ENCODE measurements around the gene HTR2B.
"Not testable (repeated sequence)": the region's sequence is repeated elsewhere in the genome, so short reads cannot be mapped to it uniquely, and the experiment has no call there.

The HTR2B gene

DNA sequence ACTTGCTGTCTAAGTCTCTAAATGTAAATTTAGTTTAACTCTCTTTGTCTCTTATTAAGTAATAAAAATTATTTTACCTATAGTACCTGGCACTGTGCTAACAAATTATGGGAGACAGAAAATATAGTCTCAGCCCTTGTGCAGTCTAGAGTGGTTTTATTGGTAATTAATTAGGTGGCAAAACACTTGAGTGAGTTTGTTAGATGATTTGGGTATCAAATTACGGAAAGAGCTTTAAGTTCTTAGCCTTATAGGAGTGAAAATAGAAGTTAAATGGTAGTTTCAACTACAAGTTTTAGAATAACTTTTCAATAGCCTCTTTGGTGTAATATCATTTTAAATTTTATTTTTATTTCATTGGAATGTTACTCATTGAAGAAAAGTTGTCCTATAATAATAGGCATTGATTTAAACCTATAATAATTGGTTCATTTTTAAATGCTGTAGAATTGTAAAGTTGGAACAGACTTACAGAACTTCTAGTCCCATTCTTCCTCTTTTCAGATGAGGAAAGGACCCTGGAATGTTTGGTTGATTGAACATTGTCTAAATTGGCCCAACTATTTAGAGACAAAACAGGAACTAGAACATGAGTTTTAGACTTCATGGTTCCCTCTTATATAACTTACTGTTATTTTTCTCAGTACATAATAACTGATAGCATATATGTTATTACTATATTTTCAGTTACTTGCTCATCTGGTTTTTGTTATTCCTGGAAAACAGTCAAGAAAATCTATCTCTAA lies 10.2 kb upstream of the HTR2B start:
- no peak overlapping the region for H3K4me3 ChIP-seq (ENCODE audit: low read depth, low read length)

- H3K4me3 ChIP-seq (ENCODE audit: low read depth, low read length) = no peak overlapping the region
These were observed 8.7 kb upstream of the HTR2B start for GRCh38 chr2:231133365-231134099.

DNA sequence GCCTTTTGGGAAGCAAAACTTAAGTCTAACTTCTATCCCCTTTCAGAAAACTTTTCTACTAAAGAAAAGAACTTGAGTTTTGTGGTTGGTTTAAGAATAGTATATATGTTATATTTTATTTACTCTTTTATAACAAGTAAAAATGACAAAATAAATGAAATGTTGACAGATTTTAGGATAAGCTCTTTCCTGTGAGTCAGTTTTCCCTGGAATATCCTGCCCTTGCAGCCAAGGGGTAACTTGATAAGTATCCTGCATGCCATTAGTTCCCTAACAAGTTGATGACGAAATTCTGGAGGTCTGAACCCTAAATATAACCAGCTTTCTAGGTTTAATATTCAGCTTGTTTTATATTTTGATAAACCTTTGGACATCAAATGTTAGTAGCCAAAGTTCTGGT lies 7.3 kb upstream of the HTR2B start:
- H3K4me3 ChIP-seq (ENCODE audit: low read depth, low read length) = no peak overlapping the region

DNA sequence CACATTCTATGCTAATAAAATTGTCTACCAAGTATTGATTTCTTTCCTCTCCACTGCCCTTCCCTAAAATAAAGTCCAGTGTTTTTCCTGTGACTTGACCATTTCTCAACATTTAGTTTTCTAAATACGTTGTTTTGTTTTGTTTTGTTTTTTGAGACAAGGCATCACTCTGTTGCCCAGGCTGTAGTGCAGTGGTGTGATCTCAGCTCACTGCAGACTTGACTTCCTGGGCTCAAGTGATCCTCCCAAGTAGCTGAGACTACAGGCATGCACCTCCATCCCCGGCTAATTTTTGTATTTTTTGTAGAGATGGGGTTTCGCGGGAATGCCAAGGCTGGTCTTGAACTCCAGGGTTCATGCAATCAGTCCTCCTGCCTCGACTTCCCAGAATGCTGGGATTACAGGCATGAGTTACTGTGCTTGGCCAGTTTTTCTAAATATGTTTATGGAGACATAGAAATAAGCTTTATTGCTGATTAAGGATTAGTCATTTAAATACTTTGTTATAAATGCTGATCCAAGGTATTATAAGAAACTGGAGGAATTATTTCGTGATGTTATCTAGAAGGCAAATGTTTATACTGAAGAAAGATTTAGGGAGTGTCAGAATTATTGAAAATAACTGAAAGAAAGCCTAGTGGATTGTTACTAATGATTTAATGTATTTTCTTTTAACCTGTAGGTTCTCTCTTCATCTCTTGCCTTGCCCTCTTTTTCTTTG lies 5.7 kb upstream of the HTR2B start:
- H3K4me3 ChIP-seq (ENCODE audit: low read depth, low read length) = no peak overlapping the region

DNA sequence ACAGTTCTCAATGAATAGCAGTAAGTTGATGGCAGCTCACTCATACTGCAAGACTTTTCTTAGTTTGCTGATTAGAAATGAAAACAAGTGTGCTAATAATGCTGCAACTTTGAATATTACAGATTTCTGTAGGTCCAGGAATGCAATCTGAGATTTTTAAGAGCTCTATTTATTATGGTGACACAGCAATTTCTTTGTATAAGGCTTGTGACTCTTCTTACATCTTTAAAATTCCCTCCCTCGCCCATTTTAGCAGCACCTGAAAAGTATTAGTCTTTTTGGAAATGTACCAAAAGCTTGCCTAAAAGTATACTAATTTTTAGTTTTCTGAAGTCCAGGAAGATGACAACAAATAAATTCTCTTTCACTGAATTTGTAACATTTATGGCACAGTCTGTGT lies 4.4 kb upstream of the HTR2B start:
- no peak overlapping the region for H3K4me3 ChIP-seq (ENCODE audit: low read depth, low read length)

- no peak overlapping the region for H3K4me3 ChIP-seq (ENCODE audit: low read depth, low read length)
These were observed 3.7 kb upstream of the HTR2B start for GRCh38 chr2:231128541-231128940.

GRCh38 chr2:231127936-231128335 lies 3.1 kb upstream of the HTR2B start:
- H3K4me3 ChIP-seq (ENCODE audit: low read depth, low read length) = no peak overlapping the region

DNA sequence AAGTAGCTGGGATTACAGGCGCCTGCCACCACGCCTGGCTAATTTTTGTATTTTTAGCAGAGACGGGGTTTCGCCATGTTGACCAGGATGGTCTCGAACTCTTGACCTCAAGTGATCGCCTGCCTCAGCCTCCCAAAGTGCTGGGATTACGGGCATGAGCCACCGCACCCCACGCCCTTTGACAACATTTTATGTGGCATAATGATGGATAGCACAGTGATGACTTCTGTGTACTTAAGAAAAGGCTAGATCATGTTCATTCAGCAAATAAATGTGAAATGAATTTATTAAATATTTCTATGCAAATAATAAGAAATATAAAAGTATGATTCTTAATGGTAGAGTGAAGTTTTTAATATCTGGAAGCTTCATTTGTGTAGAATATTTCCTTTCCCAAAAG lies 2.6 kb upstream of the HTR2B start:
- H3K4me3 ChIP-seq (ENCODE audit: low read depth, low read length) = no peak overlapping the region

DNA sequence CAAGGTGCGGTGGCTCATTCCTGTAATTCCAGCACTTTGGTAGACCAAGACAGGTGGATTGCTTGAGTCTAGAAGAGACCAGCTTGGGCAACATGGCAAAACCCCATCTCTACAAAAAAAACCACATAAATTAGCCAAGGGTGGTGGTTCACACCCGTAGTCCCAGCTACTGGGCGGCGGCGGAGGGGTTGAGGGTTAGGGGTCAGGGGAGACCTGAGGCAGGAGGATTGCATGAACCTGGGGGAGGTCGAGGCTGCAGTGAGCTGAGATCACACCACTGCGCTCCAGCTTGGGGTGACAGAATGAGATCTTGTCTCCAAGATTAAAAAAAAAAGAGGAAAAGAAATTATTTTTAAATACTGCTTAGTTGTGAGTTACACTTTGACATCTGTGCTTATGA lies 1.3 kb upstream of the HTR2B start:
- no peak overlapping the region for H3K4me3 ChIP-seq (ENCODE audit: low read depth, low read length)

- H3K4me3 ChIP-seq (ENCODE audit: low read depth, low read length) = no peak overlapping the region
These were observed 1.4 kb downstream of the HTR2B start for GRCh38 chr2:231123362-231123898.

DNA sequence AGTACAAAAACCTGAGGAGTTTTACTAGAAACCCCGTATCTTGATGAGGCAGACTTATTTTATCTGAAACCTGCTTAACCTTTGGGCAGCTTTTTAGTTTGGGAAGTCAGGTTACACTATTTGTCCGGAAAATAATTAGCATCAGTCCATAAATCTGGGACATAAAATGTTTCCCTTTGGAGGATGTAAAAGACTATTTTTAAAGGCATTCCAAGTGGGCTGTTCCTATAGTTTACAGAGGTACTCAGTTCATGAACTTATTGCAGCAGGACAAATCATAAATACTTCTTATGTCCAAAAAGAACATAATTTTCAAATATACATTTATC lies 6.3 kb downstream of the HTR2B start:
- H3K4me3 ChIP-seq (ENCODE audit: low read depth, low read length) = no peak overlapping the region

GRCh38 chr2:231117922-231118613 lies 6.8 kb downstream of the HTR2B start:
- no peak overlapping the region for H3K4me3 ChIP-seq (ENCODE audit: low read depth, low read length)

- no peak overlapping the region for H3K4me3 ChIP-seq (ENCODE audit: low read depth, low read length)
These were observed 7.7 kb downstream of the HTR2B start for GRCh38 chr2:231117148-231117547.

GRCh38 chr2:231115651-231116050 lies 9.2 kb downstream of the HTR2B start:
- no peak overlapping the region for H3K4me3 ChIP-seq (ENCODE audit: low read depth, low read length)

DNA sequence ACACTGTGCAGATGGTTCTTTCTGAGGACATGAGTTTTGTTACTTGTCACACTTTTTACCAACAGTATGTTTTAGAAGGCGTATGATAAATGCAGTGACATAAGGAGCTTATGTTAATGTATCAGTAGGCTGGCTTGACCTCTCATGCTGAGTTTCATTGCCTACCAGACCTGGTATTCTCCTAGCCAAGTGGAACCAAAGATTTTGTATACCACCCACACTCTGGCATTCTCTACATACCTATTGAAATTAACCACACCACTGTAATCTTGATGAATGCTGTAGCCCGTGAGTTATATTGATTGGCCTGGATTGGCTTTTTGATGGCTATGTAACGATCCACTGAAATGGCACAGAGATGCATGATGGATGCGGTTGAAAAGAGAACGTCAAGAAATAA lies 11.4 kb downstream of the HTR2B start:
- no peak overlapping the region for H3K4me3 ChIP-seq (ENCODE audit: low read depth, low read length)

DNA sequence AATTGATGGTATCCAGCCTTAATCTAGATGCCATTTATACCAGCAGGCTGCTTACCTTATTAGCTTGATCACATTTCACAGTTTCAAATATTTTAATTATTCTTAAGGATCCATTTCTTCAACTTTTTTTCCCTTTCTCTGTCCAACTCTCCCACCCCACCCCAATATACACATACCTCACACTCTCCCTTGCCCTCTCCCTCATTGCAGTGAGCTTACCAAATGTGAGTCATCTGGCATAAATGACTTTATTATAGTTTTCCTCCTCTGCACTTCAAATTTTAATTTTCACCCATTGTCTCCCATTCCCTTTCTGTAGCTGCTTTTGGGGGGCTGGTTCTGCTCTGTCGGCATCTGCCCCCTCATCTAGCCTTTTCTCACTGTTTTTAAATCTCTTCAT lies 12.9 kb downstream of the HTR2B start:
- no peak overlapping the region for H3K4me3 ChIP-seq (ENCODE audit: low read depth, low read length)

DNA sequence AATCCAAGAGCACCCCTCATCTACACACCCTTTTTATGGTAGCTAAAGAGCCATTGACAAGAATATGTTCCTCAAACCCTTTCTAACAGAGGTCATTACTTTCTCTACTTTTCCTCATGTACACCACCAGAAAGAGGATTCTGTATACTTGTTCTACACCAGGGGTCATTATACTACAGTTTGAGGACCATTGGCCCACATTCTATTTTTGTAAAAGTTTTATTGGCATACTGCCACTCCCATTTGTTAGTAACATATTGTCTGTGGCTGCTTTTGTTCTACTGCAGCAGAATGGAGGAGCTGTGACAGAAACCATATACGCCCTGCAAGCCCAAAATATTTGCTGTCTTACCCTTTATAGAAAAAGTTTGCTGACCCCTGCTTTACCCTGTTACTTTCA lies 14.3 kb downstream of the HTR2B start:
- H3K4me3 ChIP-seq (ENCODE audit: low read depth, low read length) = no peak overlapping the region

DNA sequence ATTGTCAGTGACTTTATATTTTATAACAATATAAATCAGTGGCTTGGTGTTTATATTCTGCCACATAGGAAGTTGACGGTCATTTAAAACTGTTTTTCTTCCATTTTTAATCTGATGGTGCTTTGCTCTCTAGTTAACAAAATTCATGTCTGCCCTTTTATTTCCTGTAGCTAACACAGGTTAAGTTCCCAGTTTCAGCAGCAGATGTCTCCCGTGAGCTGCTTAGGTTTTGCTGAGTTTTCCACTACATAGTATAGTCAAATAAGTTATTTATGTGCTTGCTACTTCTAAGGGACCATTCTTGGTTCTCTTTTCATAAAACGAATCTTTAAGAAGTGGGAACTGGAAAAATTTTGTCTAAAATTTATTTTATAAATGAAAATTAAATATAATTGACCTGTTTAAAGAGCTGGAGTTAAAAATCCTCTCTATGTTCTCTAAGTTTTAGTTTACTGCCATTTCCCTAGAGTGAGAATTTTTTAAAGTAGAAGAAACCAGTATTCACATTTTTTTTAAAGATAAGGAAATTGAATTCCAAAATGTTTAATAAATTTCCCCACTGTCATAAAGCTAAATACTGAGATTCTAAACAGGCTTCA lies 20.6 kb downstream of the HTR2B start:
- H3K4me3 ChIP-seq (ENCODE audit: low read depth, low read length) = no peak overlapping the region

DNA sequence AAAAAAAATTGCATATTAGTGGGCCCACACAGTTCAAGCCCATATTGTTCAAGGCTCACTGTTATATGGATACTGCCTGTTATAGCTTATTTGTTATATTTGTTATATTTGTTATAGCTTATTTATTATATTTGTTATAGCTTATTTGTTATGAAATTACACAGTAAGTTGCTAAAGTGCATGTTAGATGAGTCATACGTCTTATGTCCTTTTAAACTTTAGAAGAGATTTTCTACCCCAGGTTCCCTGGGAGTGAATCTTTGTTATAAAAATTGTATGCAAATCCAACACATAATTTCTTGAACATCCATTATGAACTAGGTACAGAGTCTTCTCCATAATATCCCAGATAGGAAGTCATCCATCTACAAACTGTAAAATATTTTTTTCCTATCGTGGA lies 22.1 kb downstream of the HTR2B start:
- H3K4me3 ChIP-seq (ENCODE audit: low read depth, low read length) = no peak overlapping the region

DNA sequence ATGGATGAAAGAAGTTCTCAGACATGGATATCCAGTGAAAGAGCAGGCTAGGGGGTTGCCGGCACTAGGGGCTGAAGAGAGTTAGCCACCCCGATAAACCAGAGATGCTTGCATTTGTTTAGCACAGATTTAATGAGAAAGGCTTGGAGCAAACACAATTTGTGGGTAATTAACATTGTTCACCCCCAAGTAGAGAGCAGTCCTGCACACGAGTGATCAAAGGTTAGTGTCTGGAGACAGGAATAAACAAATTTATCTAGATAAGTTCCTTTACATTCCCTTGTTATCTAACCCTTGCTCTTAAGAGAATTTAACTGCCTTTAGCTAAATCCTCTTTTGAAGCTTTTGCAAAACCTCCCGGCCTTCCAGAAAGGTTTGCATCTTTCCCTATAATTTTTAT lies 23.9 kb downstream of the HTR2B start:
- H3K4me3 ChIP-seq (ENCODE audit: low read depth, low read length) = no peak overlapping the region

DNA sequence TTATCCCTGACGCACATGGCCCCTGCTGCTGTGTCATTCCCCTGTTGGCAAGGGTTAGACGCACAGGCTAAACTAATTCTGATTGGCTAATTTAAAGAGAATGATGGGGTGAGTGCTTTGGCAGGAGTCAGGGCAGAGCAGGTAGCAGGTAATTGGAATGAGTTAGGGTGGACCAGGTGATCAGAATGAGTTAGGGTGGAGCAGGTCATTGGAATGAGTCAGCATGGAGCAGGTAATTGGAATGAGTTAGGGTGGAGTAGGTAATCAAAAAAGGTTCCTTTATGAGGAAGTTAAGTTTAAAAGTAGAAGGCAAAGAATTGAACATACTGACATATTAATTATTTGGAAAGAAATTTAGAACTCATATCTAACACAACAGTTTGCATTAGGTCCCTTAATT lies 24.5 kb downstream of the HTR2B start:
- not testable (repeated sequence) for H3K4me3 ChIP-seq (ENCODE audit: low read depth, low read length)

All from iPS-11a (cell line).